Inferior parietal cortex (tissue), 1 donor: ENCODE data around the gene GPC6.

Source experiments
- DNase-seq: peaks from one replicate; pipeline ENCODE4 v3.0.0-alpha.2; 2016; ENCODE audit errors: extremely low spot score

Gene GPC6

GRCh38 chr13:94033830-94034642, 807.4 kb downstream of the GPC6 start:
- DNase-seq: no peak

DNA sequence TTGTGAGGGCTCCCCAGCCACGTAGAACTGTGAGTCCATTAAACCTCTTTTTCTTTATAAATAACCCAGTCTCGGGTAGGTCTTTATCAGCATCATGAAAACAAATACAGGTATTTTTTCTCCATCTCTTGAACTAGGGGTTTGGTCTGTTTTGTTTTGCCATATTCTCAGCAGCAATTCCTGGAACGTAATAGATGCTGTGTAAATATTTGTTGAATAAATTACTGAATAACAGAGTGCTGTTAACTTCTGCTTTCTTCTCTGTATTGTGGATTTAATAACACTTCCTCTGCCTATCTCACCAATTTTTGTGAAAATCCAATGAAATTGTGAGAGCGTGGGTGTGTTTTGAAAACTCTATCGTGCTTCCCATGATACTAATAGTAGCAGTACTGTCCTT, 823.4 kb downstream of the GPC6 start:
- no peak for DNase-seq

- no peak for DNase-seq
Measured at GRCh38 chr13:94050686-94051085, 824.1 kb downstream of the GPC6 start.

GRCh38 chr13:94053986-94054593, 827.5 kb downstream of the GPC6 start:
- DNase-seq: no peak

GRCh38 chr13:94056362-94056990, 829.9 kb downstream of the GPC6 start:
- DNase-seq: no peak

GRCh38 chr13:94057618-94058186, 831.1 kb downstream of the GPC6 start:
- no peak for DNase-seq

DNA sequence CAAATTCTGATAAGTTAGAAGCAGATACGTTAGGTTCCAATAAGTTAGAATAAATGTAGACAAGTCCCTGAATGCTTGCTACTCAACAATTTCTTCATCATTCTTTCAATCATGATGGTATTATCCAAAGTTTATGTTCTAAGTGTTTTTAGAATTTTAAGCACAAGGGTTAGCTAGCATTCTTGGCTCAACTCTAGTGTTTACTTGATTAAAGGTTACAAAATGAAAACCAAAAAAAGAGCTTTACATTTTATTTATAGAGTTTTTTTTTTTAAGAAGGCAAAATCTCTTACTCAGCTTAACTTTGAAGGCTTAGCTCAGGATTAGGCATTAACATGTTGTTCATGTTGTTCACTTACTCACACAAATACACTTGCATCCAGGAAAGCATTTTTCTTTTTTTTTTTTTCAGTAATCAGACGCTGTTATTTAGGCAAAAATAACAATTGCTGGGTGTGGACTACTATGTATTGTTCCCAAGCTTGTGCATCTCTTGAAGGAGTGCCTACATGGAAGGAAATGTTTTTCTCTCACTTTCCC, 832.3 kb downstream of the GPC6 start:
- DNase-seq: no peak

DNA sequence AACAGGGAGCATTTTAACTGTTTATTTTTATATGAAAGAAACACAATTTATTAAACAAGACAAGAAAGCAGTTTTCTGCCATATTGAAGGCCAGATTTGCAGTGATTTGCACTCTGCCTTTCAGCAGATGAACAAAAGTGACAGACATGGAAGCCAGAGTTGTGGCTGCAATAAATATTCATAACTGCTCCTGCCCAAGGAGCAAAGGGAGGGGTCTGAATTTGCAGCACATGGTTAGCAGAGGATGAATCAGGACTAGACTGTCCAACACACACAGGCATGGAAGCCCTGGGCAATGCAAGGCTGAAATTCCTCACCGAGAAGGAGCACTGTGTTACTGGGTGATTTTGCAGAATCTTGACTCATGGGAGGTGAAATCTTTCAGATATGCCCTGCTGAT, 834.7 kb downstream of the GPC6 start:
- no peak for DNase-seq

DNA sequence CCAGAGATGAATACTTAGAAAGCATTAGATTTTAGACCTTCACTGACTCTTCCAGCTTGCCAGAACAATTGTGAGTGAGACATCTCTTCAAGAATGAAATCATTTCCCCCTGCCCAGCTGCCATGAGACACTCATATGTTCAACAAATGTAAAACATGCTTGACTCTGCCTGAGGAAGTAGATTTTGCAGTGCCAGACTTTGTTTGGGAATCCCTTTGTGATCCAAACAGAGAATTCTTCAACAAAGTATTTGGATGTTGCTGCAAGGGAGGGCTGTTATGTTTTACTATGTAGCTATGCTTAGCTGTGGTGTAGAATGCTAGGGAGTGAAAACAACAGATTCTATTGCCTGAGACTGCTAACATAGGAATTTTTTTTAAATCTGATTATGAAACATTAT, 836.5 kb downstream of the GPC6 start:
- DNase-seq: no peak

DNA sequence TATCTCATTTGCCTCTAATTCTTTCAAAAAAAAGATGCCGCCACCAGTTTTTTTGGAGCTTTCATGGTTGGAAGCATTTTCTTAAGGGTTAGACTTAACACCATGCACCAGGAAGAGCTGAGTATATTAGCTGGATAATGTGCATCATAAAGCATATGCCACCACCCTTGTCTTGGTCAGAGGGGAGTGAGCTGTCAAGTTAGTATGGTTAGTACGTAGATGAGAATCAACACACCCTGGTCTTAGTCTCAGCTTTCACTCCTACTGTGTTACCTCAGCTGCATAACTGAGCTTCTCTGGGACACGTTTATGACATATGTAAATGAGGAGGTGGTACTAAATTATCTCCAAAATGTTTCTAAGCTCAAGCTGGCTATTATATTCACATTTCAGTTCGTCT, 837.2 kb downstream of the GPC6 start:
- DNase-seq: no peak

DNA sequence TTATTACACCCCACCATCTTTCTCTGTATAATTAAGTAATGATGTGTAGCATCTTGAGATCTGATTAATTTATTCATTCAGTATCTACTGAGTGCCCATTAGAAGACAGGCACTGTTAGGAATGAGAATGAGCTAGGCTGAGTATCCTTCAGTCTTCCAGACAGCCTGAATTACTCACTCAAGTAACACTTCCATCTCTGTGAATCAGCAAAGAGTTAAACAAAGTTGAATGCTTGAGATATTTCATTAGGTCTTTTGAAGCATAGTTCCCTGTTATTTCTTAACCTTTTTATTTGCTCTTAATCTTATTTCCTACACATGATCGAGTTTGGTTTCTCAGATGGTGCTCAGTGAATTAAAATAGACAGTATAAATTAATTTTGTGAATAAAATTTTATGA, 839.1 kb downstream of the GPC6 start:
- DNase-seq: no peak

DNA sequence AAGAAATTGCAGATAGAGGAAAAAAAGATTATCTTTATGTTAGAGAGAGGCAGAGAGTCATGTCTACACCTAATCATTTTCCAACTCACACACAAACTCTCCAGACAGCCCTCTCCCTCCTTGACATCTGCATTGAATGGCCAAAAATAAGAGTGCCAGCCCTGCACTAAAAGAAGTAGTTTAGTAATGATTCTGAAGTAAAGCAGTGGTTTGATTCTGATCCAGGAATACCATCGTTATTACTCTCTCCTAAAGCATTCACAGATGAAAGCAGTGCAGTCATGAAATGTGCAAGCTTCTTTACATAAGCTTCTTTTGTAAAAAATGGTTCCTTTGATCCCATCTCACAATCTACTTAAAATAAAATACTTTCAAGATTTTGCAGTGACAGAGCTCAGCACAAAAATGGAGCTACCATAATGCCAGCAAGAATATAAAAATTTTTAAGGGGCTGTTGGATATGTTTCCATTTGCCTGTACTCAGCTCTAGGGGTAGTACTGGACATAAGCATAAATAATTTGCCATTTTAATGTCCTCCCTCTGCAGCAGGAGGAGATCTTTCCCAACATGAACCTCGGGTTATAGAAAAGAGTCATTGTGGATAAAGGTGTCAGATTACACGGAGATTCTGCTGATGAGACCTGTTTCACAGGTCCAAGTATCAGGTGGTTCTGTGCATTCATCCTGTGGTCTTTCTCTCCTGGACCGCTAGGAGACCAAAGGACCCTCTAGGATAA, 846.6 kb downstream of the GPC6 start:
- DNase-seq: no peak

GRCh38 chr13:94079876-94080275, 853.3 kb downstream of the GPC6 start:
- no peak for DNase-seq

- no peak for DNase-seq
Measured at GRCh38 chr13:94080527-94080926, 853.9 kb downstream of the GPC6 start.

- no peak for DNase-seq
Measured at GRCh38 chr13:94087100-94087499, 860.5 kb downstream of the GPC6 start.

DNA sequence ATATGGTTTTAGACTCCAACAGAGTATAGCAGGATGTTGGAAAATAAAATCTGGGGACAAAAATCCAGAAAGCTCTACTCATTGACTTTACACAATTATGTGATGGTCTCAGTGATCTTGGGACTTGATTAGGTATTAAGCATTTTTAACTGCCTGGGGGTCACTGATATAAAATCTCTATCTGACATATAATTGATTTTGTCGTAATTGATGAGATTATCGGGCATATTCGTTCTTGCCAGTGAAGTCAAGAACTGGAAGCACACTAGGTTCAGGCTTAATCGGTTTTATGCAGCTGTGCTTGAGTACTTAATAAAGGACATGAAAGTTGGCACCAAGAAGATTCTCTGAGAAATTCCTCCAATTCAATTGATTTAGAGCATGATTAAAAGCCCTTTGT, 862.1 kb downstream of the GPC6 start:
- DNase-seq: no peak

DNA sequence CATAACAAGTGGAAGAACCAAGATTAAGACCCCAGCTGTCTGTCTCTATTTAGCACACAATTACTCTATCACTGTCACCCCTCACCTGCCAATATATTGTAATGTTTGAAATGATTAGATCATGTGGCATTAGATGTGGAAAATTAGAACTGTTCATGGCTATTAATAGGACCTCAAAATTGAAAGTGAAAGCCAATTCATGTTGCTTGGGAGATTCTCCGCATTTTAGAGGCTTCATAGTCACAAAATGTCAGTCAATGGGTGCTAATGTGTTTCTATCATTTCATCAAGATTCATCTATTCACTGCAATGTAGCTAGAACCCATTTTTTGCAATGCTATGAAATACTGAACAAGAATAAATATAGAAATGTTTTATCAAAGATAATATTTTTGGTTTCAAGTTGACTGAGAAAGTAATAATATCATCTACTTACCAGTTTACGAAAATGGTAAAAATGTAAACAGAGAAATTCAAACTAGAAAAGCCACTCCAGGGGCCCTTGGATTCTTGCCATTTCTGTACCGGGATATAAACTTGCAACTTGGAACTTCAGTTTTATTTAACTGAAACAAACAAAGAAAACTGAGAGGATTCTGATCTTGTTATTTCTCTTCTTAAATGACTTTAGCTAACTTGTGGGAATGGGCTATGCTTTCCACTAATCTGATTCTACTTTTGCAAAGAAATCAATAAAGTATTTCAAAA, 864.3 kb downstream of the GPC6 start:
- DNase-seq: no peak

DNA sequence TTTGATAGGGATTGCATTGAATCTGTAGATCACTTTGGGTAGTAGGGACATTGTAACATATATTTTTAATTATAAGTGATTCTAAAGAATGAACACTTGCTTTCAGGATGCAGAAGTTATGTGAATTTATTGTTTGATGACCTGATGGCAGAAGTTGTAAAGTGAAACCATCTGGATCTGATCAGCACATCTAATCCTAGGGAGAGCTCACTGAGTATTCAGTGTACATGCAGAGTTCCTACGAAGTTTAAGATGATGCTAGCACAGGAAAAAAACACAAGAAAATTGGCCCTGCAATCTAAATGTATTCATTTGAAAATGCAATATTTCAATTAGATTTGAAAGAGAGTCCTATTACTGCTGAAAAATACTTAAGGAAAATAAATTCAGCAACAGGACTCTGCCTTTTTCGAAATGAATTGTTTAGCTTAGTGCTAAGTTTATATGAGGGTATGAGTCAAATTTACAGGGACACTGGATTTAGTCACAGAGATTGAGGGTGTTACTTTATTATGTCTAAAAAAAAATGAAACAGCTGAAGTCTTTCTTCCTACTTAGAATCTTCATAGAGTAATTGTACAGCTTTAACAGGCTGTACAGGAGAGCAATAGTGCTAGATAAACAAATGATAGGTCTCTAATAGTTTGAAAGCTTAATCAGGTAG, 867.2 kb downstream of the GPC6 start:
- DNase-seq: no peak

DNA sequence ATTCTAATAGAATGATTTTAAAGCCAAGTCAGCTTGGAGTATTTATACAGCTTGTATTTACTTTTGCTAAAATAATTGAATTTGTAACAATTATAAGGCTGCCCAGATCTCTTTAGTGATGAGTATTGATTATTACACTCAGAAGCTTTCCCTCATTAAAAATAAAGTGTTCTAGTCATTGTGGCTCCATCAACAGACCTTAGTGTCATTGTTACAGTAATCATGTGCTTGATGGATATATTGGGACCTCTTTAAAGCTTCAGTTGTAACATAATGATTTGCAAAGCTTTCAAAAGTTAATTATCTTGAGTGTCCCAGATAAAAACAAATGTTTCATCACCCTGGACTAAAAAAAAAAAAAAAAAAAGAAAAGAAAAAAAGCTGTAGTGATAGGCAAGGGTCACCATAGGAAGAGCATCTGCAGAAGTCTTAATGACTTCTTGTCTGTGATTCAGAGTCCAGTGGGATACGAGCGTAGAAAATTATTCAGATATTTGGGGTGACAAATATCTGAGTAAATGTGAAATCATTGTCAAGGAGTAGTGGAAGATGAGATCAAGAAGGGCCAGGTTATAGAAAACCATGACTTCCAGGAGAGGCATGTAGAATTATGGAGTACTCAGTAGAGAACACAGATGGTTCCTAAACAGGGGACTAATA, 883.2 kb downstream of the GPC6 start:
- DNase-seq: no peak

- no peak for DNase-seq
Measured at GRCh38 chr13:94112227-94112626, 885.6 kb downstream of the GPC6 start.
